HL-60 (cell line): ENCODE results near the gene FBXO28.
"Not testable (repeated sequence)": the region's sequence is repeated elsewhere in the genome, so short reads cannot be mapped to it uniquely, and the experiment has no call there.

Experiments used
- DNase-seq, 2 experiments: peaks; one replicate each; pipeline ENCODE4 v3.0.0-alpha.2; 2010 to 2020; ENCODE audit warnings: low read depth in 1 of 2, low spot score in 1 of 2
- H3K27ac ChIP-seq: fragments of 250-450 bp; sonication (Bioruptor Pico); replicated peaks from 2 replicates; pipeline ENCODE4 v1.5.1; 2020; ENCODE audit warnings: mild to moderate bottlenecking, moderate library complexity
- H3K27me3 ChIP-seq: fragments of 250-450 bp; sonication (Bioruptor Pico); 2 replicates; pipeline ENCODE4 v1.5.1; 2021; ENCODE audit warnings: mild to moderate bottlenecking, moderate library complexity; ENCODE audit not compliant: insufficient read depth, poor library complexity, severe bottlenecking
- H3K4me3 ChIP-seq: replicated peaks from 2 replicates; pipeline ENCODE4 v1.5.1; 2011; ENCODE audit warnings: mild to moderate bottlenecking, control low read depth, low read length; ENCODE audit not compliant: insufficient read depth
- CTCF ChIP-seq: IDR thresholded peaks from one replicate; pipeline ENCODE4 v1.5.1; 2011; ENCODE audit warnings: low read length, control low read depth, inconsistent platforms; ENCODE audit not compliant: insufficient read depth
- GABPA ChIP-seq: IDR thresholded peaks from 2 replicates; pipeline ENCODE4 v1.6.1; 2012; ENCODE audit warnings: low read depth
- POLR2AphosphoS5 ChIP-seq: IDR thresholded peaks from 2 replicates; pipeline ENCODE4 v1.6.1; 2012; ENCODE audit warnings: low read depth
- SPI1 ChIP-seq: IDR thresholded peaks from 2 replicates; pipeline ENCODE4 v1.6.1; 2012; ENCODE audit warnings: low read depth, mild to moderate bottlenecking, borderline replicate concordance
- TF ChIP-seq, protein P1 (sequence below): IDR thresholded peaks from 2 replicates; pipeline ENCODE4 v1.6.1; 2012; ENCODE audit warnings: low read depth; ENCODE audit not compliant: insufficient replicate concordance

Gene FBXO28

DNA sequence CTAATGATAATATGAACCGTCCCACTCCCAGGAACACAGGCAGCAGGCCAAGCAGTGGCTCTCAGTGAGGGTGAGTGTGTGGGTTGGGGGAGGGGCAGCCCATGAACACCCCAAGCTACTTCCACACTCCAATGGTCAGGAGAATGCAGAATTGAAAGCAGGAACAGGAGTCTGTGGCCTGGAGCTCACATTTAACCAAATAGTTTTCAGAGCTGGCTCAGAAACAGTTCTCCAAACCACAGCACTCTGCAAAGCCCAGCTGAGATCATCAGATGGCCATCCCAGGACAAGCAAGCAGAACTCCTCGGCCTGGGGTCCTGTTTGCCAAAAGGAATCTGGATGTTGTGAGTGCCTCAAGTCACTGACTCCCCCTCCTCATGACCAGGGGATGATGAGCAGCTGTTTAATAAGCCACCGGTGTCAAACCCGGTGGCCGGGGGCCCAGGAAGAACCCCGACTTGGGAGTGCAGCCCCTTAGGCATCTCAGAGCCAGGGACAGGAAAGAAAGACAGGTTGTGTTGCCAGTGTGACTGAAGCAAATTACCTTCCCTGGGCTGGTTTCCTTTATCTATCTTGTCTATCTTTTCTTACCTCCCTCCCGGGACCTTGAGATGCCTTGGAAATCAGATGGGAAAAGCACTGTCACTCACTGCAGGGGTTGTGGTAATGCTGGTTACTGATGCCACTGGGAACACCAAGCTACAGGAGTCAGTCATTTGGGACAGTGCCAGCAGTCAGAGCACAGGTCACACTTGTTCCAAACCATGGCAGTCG, 89.5 kb downstream of the FBXO28 start:
- DNase-seq, result peak in 1 of 2 experiments; percentile 45
- Histone ChIP-seq H3K27me3 (no peaks in the 10 kb centered on the region), H3K27ac (no peak overlapping the region), H3K4me3 (no peak overlapping the region)
- TF ChIP-seq CTCF (no peak), SPI1 (no peak), GABPA (no peak), POLR2AphosphoS5 (no peak)
- TF ChIP-seq, protein P1, sequence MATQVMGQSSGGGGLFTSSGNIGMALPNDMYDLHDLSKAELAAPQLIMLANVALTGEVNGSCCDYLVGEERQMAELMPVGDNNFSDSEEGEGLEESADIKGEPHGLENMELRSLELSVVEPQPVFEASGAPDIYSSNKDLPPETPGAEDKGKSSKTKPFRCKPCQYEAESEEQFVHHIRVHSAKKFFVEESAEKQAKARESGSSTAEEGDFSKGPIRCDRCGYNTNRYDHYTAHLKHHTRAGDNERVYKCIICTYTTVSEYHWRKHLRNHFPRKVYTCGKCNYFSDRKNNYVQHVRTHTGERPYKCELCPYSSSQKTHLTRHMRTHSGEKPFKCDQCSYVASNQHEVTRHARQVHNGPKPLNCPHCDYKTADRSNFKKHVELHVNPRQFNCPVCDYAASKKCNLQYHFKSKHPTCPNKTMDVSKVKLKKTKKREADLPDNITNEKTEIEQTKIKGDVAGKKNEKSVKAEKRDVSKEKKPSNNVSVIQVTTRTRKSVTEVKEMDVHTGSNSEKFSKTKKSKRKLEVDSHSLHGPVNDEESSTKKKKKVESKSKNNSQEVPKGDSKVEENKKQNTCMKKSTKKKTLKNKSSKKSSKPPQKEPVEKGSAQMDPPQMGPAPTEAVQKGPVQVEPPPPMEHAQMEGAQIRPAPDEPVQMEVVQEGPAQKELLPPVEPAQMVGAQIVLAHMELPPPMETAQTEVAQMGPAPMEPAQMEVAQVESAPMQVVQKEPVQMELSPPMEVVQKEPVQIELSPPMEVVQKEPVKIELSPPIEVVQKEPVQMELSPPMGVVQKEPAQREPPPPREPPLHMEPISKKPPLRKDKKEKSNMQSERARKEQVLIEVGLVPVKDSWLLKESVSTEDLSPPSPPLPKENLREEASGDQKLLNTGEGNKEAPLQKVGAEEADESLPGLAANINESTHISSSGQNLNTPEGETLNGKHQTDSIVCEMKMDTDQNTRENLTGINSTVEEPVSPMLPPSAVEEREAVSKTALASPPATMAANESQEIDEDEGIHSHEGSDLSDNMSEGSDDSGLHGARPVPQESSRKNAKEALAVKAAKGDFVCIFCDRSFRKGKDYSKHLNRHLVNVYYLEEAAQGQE, result no peak

DNA sequence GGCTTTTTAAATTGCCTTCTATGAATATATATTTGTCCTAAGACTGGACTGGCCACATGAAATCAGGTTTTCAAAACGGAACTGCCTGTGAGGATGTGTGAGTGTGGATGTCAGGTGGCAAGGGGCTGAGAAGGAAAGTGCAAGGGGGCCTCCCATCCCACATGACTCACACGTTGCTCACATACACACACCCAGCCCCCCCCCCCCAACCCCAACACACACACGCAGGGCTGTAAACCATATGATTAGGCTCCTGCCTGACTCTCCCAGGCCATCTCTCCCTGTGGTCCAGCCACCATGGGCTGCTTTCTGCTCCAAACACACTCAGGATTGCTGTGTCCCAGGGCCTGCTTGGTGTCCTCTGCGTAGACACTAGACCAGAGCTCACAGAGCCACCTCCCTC, 91.5 kb downstream of the FBXO28 start:
- peak; percentile 52 to 77 for DNase-seq
- Histone ChIP-seq H3K27ac (peak overlapping the region; percentile 40; the same call in 1 of the 2 replicates), H3K4me3 (0 out of 2 replicates have a peak overlapping the region, but pooled peaks have one; percentile 7), H3K27me3 (no peaks in the 10 kb centered on the region)
- TF ChIP-seq, protein P1, result no peak
- TF ChIP-seq SPI1 (peak; percentile 29; the same call in 1 of the 2 replicates), GABPA (no peak), CTCF (no peak)

GRCh38 chr1:224205931-224206538, 92.1 kb downstream of the FBXO28 start:
- not testable (repeated sequence) for DNase-seq, H3K4me3 ChIP-seq, H3K27me3 ChIP-seq
- H3K27ac ChIP-seq, result peak overlapping the region; percentile 40; the same call in 1 of the 2 replicates

GRCh38 chr1:224211206-224211962, 97.5 kb downstream of the FBXO28 start:
- no peak for DNase-seq
- TF ChIP-seq CTCF (no peak), SPI1 (no peak), POLR2AphosphoS5 (no peak), GABPA (no peak)
- TF ChIP-seq, protein P1, result no peak
- no peak overlapping the region for H3K27ac ChIP-seq
- H3K4me3 ChIP-seq, result no peak overlapping the region
- H3K27me3 ChIP-seq, result no peaks in the 10 kb centered on the region
